Measurements from ENCODE around the gene CREM.

GRCh38 chr10:35192645-35193249 lies 66.1 kb downstream of the CREM start:
- no peak for TF ChIP-seq CTCF (IDR thresholded peaks at IDR 0.05)
- TF ChIP-seq EP300 (IDR thresholded peaks at IDR 0.05): no peak
- no peak for TF ChIP-seq POLR2AphosphoS5 (IDR thresholded peaks at IDR 0.05)
- TF ChIP-seq POLR2A (IDR thresholded peaks at IDR 0.05): no peak
